DOHH2 (cell line): ENCODE measurements around the gene RANBP1.

ENCODE experiments used
- EZH2phosphoT487 ChIP-seq: fragments of 200-600 bp; sonication (generic); IDR thresholded peaks from 2 replicates; pipeline ENCODE4 v1.6.1; 2017; ENCODE audit warnings: borderline replicate concordance, mild to moderate bottlenecking, antibody characterized with exemption, low read length, moderate library complexity, mixed read lengths
- TF ChIP-seq, protein P1 (sequence below): fragments of 200-600 bp; sonication (generic); IDR thresholded peaks from one replicate; pipeline ENCODE4 v1.5.1; 2014; ENCODE audit warnings: antibody characterized with exemption, mild to moderate bottlenecking, low read depth, low read length; ENCODE audit not compliant: poor library complexity, severe bottlenecking

DNA sequence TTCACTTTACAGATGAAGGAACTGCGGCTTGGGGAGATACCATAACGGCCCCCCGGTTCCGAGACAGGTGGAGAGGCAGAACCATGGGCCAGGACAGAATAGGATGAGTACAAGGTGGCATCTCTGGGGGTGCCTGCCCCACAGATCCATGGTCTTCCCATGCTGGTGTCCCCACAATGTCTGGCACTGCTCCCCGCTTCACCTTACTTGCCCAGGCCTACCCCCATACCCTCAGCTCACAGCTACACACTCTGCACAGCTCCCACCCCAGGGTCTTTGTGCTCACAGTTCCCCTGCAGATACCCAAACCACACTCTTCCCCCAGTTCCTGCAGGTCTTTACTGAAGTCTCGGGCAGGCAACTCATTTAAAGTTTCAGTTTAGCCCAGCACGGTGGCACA is 47.3 kb upstream of the RANBP1 start:
- TF ChIP-seq, protein P1, sequence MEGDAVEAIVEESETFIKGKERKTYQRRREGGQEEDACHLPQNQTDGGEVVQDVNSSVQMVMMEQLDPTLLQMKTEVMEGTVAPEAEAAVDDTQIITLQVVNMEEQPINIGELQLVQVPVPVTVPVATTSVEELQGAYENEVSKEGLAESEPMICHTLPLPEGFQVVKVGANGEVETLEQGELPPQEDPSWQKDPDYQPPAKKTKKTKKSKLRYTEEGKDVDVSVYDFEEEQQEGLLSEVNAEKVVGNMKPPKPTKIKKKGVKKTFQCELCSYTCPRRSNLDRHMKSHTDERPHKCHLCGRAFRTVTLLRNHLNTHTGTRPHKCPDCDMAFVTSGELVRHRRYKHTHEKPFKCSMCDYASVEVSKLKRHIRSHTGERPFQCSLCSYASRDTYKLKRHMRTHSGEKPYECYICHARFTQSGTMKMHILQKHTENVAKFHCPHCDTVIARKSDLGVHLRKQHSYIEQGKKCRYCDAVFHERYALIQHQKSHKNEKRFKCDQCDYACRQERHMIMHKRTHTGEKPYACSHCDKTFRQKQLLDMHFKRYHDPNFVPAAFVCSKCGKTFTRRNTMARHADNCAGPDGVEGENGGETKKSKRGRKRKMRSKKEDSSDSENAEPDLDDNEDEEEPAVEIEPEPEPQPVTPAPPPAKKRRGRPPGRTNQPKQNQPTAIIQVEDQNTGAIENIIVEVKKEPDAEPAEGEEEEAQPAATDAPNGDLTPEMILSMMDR = no peak
- no peak for TF ChIP-seq EZH2phosphoT487
